Activated CD4-positive, alpha-beta memory T cell treated with anti-CD3 and anti-CD28 coated beads, Interleukin-2, amount 10 ng/mL, durations not matched to agents 7 days and 5 days (primary cell): ENCODE results near the gene C5. TPM values are rescaled to one million over a fixed set of nuclear protein-coding genes. Genes with fewer than 3 reads are reported as not detected.
"Not testable (repeated sequence)": the region's sequence is repeated elsewhere in the genome, so short reads cannot be mapped to it uniquely, and the experiment has no call there.

Experiments used
- CTCF ChIA-PET: fragments of 350-600 bp; sonication (Branson Sonifier 250); formaldehyde crosslinking; loops from one replicate; lab custom pipeline; 2021; ENCODE audit warnings: antibody characterized with exemption, inconsistent platforms; lab: Charles Lee
- POLR2A ChIA-PET: fragments of 350-600 bp; sonication (Branson Sonifier 250); formaldehyde crosslinking; loops from one replicate; lab custom pipeline; 2021; ENCODE audit warnings: antibody characterized with exemption; lab: Charles Lee
- DNase-seq: peaks from one replicate; pipeline ENCODE4 v3.0.0-alpha.2; 2020
- H3K27ac Mint-ChIP-seq: one replicate; pipeline ENCODE4 v1.8.0; 2021; ENCODE audit warnings: mild to moderate bottlenecking, mixed read lengths
- H3K27me3 Mint-ChIP-seq: one replicate; pipeline ENCODE4 v1.8.0; 2021; ENCODE audit warnings: mixed read lengths
- H3K36me3 Mint-ChIP-seq: one replicate; pipeline ENCODE4 v1.8.0; 2021; ENCODE audit warnings: low read depth, mixed read lengths
- H3K4me1 Mint-ChIP-seq: one replicate; pipeline ENCODE4 v1.8.0; 2021; ENCODE audit warnings: mixed read lengths
- H3K4me3 Mint-ChIP-seq: one replicate; pipeline ENCODE4 v1.8.0; 2021; ENCODE audit warnings: mild to moderate bottlenecking, mixed read lengths
- H3K9me3 Mint-ChIP-seq: one replicate; pipeline ENCODE4 v1.8.0; 2021; ENCODE audit warnings: mixed read lengths
- total RNA-seq, 2 experiments: library from RNA; stranded (reverse); gene quantifications; one replicate each; pipeline ENCODE4 v1.2.3, GENCODE V29; 2021

Gene C5
- total RNA-seq, 2 experiments from 2014 or later, result 1.8 to 2.1 TPM

- ChIA-PET CTCF (interaction anchor here (2.7 kb wide), 1 partner anchor 219 kb away, joined by 10 read pairs; no protein-coding TSS in a partner anchor), POLR2A (interaction anchor here (0.6 kb wide), 1 partner anchor 87 kb away, joined by 3 read pairs; no protein-coding TSS in a partner anchor)
- Mint-ChIP-seq H3K36me3 (no peaks in the 10 kb centered on the region), H3K27ac (no peak overlapping the region), H3K4me1 (peaks cover 16% of the 10 kb centered on the region), H3K27me3 (no peaks in the 10 kb centered on the region), H3K4me3 (no peak overlapping the region), H3K9me3 (no peaks in the 10 kb centered on the region)
- no peak for DNase-seq
Measured at GRCh38 chr9:120974181-120974580, 75.9 kb downstream of the C5 start.

GRCh38 chr9:120971938-120972337, 78.1 kb downstream of the C5 start:
- H3K36me3 Mint-ChIP-seq, result no peaks in the 10 kb centered on the region
- H3K27ac Mint-ChIP-seq, result no peak overlapping the region
- CTCF ChIA-PET, result interaction anchor here (1.2 to 2.7 kb wide), 2 partner anchors 10 to 216 kb away, joined by 3 to 10 read pairs; no protein-coding TSS in a partner anchor
- H3K4me1 Mint-ChIP-seq, result peaks cover 16% of the 10 kb centered on the region
- POLR2A ChIA-PET, result interaction anchor here (0.8 kb wide), 1 partner anchor 10 kb away, joined by 3 read pairs; no protein-coding TSS in a partner anchor
- no peak overlapping the region for H3K4me3 Mint-ChIP-seq
- H3K27me3 Mint-ChIP-seq, result peaks cover 2% of the 10 kb centered on the region
- H3K9me3 Mint-ChIP-seq, result no peaks in the 10 kb centered on the region
- no peak for DNase-seq

- H3K9me3 Mint-ChIP-seq, DNase-seq, H3K4me3 Mint-ChIP-seq, H3K27ac Mint-ChIP-seq, H3K36me3 Mint-ChIP-seq, H3K27me3 Mint-ChIP-seq: not testable (repeated sequence)
- POLR2A ChIA-PET, result interaction anchor here (0.8 kb wide), 1 partner anchor 10 kb away, joined by 3 read pairs; no protein-coding TSS in a partner anchor
- CTCF ChIA-PET, result interaction anchor here (1.2 to 2.7 kb wide), 2 partner anchors 11 to 216 kb away, joined by 3 to 10 read pairs; no protein-coding TSS in a partner anchor
- peaks cover 16% of the 10 kb centered on the region for H3K4me1 Mint-ChIP-seq
Measured at GRCh38 chr9:120971471-120971870, 78.6 kb downstream of the C5 start.

GRCh38 chr9:120970244-120970643, 79.8 kb downstream of the C5 start:
- no peaks in the 10 kb centered on the region for H3K9me3 Mint-ChIP-seq
- no peak overlapping the region for H3K4me3 Mint-ChIP-seq
- no peaks in the 10 kb centered on the region for H3K36me3 Mint-ChIP-seq
- no peak for DNase-seq
- no peak overlapping the region for H3K27ac Mint-ChIP-seq
- H3K27me3 Mint-ChIP-seq, result peaks cover 5% of the 10 kb centered on the region
- ChIA-PET POLR2A (no interaction called here), CTCF (interaction anchor here (1.2 kb wide), 1 partner anchor 11 kb away, joined by 8 read pairs; no protein-coding TSS in a partner anchor)
- peaks cover 10% of the 10 kb centered on the region for H3K4me1 Mint-ChIP-seq

GRCh38 chr9:120966013-120966369, 84.1 kb downstream of the C5 start:
- H3K36me3 Mint-ChIP-seq, result no peaks in the 10 kb centered on the region
- CTCF ChIA-PET, result interaction anchor here (1.5 kb wide), 1 partner anchor 16 kb away, joined by 3 read pairs; no protein-coding TSS in a partner anchor
- H3K27me3 Mint-ChIP-seq, result peaks cover 8% of the 10 kb centered on the region
- no peak for DNase-seq
- no peaks in the 10 kb centered on the region for H3K9me3 Mint-ChIP-seq
- H3K4me3 Mint-ChIP-seq, result no peak overlapping the region
- H3K4me1 Mint-ChIP-seq, result no peaks in the 10 kb centered on the region
- no peak overlapping the region for H3K27ac Mint-ChIP-seq
- POLR2A ChIA-PET, result interaction anchor here (0.8 kb wide), 1 partner anchor 117 kb away, joined by 3 read pairs; no protein-coding TSS in a partner anchor

GRCh38 chr9:120965344-120966012, 84.6 kb downstream of the C5 start:
- Mint-ChIP-seq H3K27me3 (peaks cover 8% of the 10 kb centered on the region), H3K9me3 (no peaks in the 10 kb centered on the region), H3K36me3 (no peaks in the 10 kb centered on the region), H3K4me3 (no peak overlapping the region), H3K4me1 (no peaks in the 10 kb centered on the region), H3K27ac (no peak overlapping the region)
- CTCF ChIA-PET, result interaction anchor here (1.5 to 1.9 kb wide), 2 partner anchors 16 kb away, joined by 3 to 10 read pairs; no protein-coding TSS in a partner anchor
- POLR2A ChIA-PET, result interaction anchor here (0.6 to 0.8 kb wide), 2 partner anchors 34 to 118 kb away, joined by 3 to 4 read pairs; no protein-coding TSS in a partner anchor
- no peak for DNase-seq

GRCh38 chr9:120961936-120962335, 88.1 kb downstream of the C5 start:
- H3K36me3 Mint-ChIP-seq, result no peaks in the 10 kb centered on the region
- H3K4me3 Mint-ChIP-seq, result no peak overlapping the region
- CTCF ChIA-PET, result no interaction called here
- no peaks in the 10 kb centered on the region for H3K9me3 Mint-ChIP-seq
- POLR2A ChIA-PET, result no interaction called here
- H3K27ac Mint-ChIP-seq, result no peak overlapping the region
- H3K27me3 Mint-ChIP-seq, result peaks cover 6% of the 10 kb centered on the region
- no peak for DNase-seq
- no peaks in the 10 kb centered on the region for H3K4me1 Mint-ChIP-seq

- no peaks in the 10 kb centered on the region for H3K4me1 Mint-ChIP-seq
- H3K27ac Mint-ChIP-seq, result no peak overlapping the region
- peaks cover 3% of the 10 kb centered on the region for H3K27me3 Mint-ChIP-seq
- H3K36me3 Mint-ChIP-seq, result no peaks in the 10 kb centered on the region
- no peaks in the 10 kb centered on the region for H3K9me3 Mint-ChIP-seq
- ChIA-PET CTCF (interaction anchor here (0.6 to 1.7 kb wide), 6 partner anchors 17 to 96 kb away, joined by 3 to 5 read pairs (median 3); no protein-coding TSS in a partner anchor), POLR2A (interaction anchor here (1.0 kb wide), 1 partner anchor 33 kb away, joined by 4 read pairs; the partner anchor contains the start of gene TRAF1)
- no peak for DNase-seq
- no peak overlapping the region for H3K4me3 Mint-ChIP-seq
Measured at GRCh38 chr9:120960001-120960400, 90.1 kb downstream of the C5 start.

GRCh38 chr9:120956862-120957261, 93.2 kb downstream of the C5 start:
- no peak overlapping the region for H3K4me3 Mint-ChIP-seq
- CTCF ChIA-PET, result no interaction called here

GRCh38 chr9:120951960-120952618, 98.0 kb downstream of the C5 start:
- Mint-ChIP-seq H3K4me1 (peaks cover 3% of the 10 kb centered on the region), H3K36me3 (no peaks in the 10 kb centered on the region), H3K4me3 (no peak overlapping the region), H3K27ac (no peak overlapping the region), H3K9me3 (no peaks in the 10 kb centered on the region), H3K27me3 (no peaks in the 10 kb centered on the region)
- POLR2A ChIA-PET, result no interaction called here
- CTCF ChIA-PET, result no interaction called here
- DNase-seq, result no peak

More at GRCh38 chr9:120956862-120957261, 93.2 kb downstream of the C5 start:
- no peaks in the 10 kb centered on the region for H3K9me3 Mint-ChIP-seq
- no peaks in the 10 kb centered on the region for H3K4me1 Mint-ChIP-seq
- no peak overlapping the region for H3K27ac Mint-ChIP-seq
- no peak for DNase-seq
- no peaks in the 10 kb centered on the region for H3K27me3 Mint-ChIP-seq
- no peaks in the 10 kb centered on the region for H3K36me3 Mint-ChIP-seq
- POLR2A ChIA-PET, result no interaction called here

GRCh38 chr9:120950421-120951388, 99.4 kb downstream of the C5 start:
- Mint-ChIP-seq H3K36me3 (no peaks in the 10 kb centered on the region), H3K27me3 (no peaks in the 10 kb centered on the region), H3K27ac (no peak overlapping the region), H3K4me3 (no peak overlapping the region), H3K9me3 (no peaks in the 10 kb centered on the region), H3K4me1 (peaks cover 7% of the 10 kb centered on the region)
- POLR2A ChIA-PET, result no interaction called here
- no peak for DNase-seq
- CTCF ChIA-PET, result interaction anchor here (1.0 to 1.6 kb wide), 2 partner anchors 14 to 31 kb away, joined by 5 read pairs; no protein-coding TSS in a partner anchor

- Mint-ChIP-seq H3K4me3 (no peak overlapping the region), H3K36me3 (no peaks in the 10 kb centered on the region), H3K27me3 (no peaks in the 10 kb centered on the region), H3K4me1 (peaks cover 7% of the 10 kb centered on the region), H3K27ac (no peak overlapping the region), H3K9me3 (no peaks in the 10 kb centered on the region)
- ChIA-PET CTCF (no interaction called here), POLR2A (no interaction called here)
- no peak for DNase-seq
Measured at GRCh38 chr9:120949290-120949689, 100.8 kb downstream of the C5 start.
